ENCODE results near the gene LTBP1.
A peak's percentile ranks its signal among the peaks of the same experiment; 100 is the strongest.

The LTBP1 gene

GRCh38 chr2:33343387-33343895, 396.7 kb downstream of the LTBP1 start:
- Histone ChIP-seq H3K27ac (replicated peaks) (no peak overlapping the region), H3K27me3 (ENCODE audit: insufficient read depth, poor library complexity, severe bottlenecking) (no peaks in the 10 kb centered on the region), H3K4me3 (replicated peaks; ENCODE audit: insufficient read depth, low read length) (no peak overlapping the region)
- DNase-seq (ENCODE audit: low read depth in 1 of 2, low spot score in 1 of 2), result no peak
- TF ChIP-seq SPI1 (IDR thresholded peaks at IDR 0.05; ENCODE audit: borderline replicate concordance, low read depth) (no peak), GABPA (IDR thresholded peaks at IDR 0.05; ENCODE audit: low read depth) (no peak), POLR2AphosphoS5 (IDR thresholded peaks at IDR 0.05; ENCODE audit: low read depth) (no peak), REST (IDR thresholded peaks at IDR 0.05; ENCODE audit: insufficient replicate concordance, low read depth) (no peak)
- TF ChIP-seq, protein P1, sequence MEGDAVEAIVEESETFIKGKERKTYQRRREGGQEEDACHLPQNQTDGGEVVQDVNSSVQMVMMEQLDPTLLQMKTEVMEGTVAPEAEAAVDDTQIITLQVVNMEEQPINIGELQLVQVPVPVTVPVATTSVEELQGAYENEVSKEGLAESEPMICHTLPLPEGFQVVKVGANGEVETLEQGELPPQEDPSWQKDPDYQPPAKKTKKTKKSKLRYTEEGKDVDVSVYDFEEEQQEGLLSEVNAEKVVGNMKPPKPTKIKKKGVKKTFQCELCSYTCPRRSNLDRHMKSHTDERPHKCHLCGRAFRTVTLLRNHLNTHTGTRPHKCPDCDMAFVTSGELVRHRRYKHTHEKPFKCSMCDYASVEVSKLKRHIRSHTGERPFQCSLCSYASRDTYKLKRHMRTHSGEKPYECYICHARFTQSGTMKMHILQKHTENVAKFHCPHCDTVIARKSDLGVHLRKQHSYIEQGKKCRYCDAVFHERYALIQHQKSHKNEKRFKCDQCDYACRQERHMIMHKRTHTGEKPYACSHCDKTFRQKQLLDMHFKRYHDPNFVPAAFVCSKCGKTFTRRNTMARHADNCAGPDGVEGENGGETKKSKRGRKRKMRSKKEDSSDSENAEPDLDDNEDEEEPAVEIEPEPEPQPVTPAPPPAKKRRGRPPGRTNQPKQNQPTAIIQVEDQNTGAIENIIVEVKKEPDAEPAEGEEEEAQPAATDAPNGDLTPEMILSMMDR (IDR thresholded peaks at IDR 0.05; ENCODE audit: insufficient read depth, low read length), result no peak

GRCh38 chr2:33344230-33344629, 397.5 kb downstream of the LTBP1 start:
- H3K27ac ChIP-seq (replicated peaks), result no peak overlapping the region
- no peaks in the 10 kb centered on the region for H3K27me3 ChIP-seq (ENCODE audit: insufficient read depth, poor library complexity, severe bottlenecking)
- no peak for DNase-seq (ENCODE audit: low read depth in 1 of 2, low spot score in 1 of 2)
- TF ChIP-seq POLR2AphosphoS5 (IDR thresholded peaks at IDR 0.05; ENCODE audit: low read depth), result no peak
- peak; percentile 16; the same call in 1 of the 2 replicates for TF ChIP-seq SPI1 (IDR thresholded peaks at IDR 0.05; ENCODE audit: borderline replicate concordance, low read depth)
- TF ChIP-seq GABPA (IDR thresholded peaks at IDR 0.05; ENCODE audit: low read depth), result no peak
- no peak overlapping the region for H3K4me3 ChIP-seq (replicated peaks; ENCODE audit: insufficient read depth, low read length)

GRCh38 chr2:33347856-33348255, 401.1 kb downstream of the LTBP1 start:
- DNase-seq (ENCODE audit: low read depth in 1 of 2, low spot score in 1 of 2), result no peak
- Histone ChIP-seq H3K4me3 (replicated peaks; ENCODE audit: insufficient read depth, low read length) (no peak overlapping the region), H3K27me3 (ENCODE audit: insufficient read depth, poor library complexity, severe bottlenecking) (no peaks in the 10 kb centered on the region), H3K27ac (replicated peaks) (no peak overlapping the region)
- no peak for TF ChIP-seq REST (IDR thresholded peaks at IDR 0.05; ENCODE audit: insufficient replicate concordance, low read depth)
- no peak for TF ChIP-seq POLR2AphosphoS5 (IDR thresholded peaks at IDR 0.05; ENCODE audit: low read depth)
- TF ChIP-seq GABPA (IDR thresholded peaks at IDR 0.05; ENCODE audit: low read depth), result no peak
- TF ChIP-seq, protein P1 (IDR thresholded peaks at IDR 0.05; ENCODE audit: insufficient read depth, low read length), result no peak
- no peak for TF ChIP-seq SPI1 (IDR thresholded peaks at IDR 0.05; ENCODE audit: borderline replicate concordance, low read depth)

DNA sequence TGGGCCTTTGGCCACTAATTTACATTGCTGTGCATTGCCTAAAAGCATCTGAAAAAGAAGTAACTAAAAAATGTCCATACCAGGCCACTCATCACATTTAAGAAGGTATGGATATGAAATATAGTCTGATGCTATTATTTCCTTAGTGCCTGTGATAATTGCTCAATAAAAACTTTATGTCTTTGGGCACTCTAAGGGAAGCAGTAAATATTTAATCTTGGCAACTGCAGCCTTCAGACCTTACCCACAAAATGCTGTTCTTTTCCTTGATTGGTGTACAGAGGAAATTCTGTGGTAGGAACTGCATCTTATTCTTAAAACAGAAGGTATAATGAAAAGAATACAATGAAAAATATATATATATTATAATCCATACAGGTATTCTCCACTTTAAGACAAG, 403.9 kb downstream of the LTBP1 start:
- TF ChIP-seq GABPA (IDR thresholded peaks at IDR 0.05; ENCODE audit: low read depth) (no peak), SPI1 (IDR thresholded peaks at IDR 0.05; ENCODE audit: borderline replicate concordance, low read depth) (no peak), REST (IDR thresholded peaks at IDR 0.05; ENCODE audit: insufficient replicate concordance, low read depth) (no peak), POLR2AphosphoS5 (IDR thresholded peaks at IDR 0.05; ENCODE audit: low read depth) (no peak)
- TF ChIP-seq, protein P1 (IDR thresholded peaks at IDR 0.05; ENCODE audit: insufficient read depth, low read length), result no peak
- Histone ChIP-seq H3K4me3 (replicated peaks; ENCODE audit: insufficient read depth, low read length) (no peak overlapping the region), H3K27ac (replicated peaks) (no peak overlapping the region), H3K27me3 (ENCODE audit: insufficient read depth, poor library complexity, severe bottlenecking) (no peaks in the 10 kb centered on the region)
- no peak for DNase-seq (ENCODE audit: low read depth in 1 of 2, low spot score in 1 of 2)

All from HL-60 (cell line).